GM18867 (cell line): ENCODE results near the gene SUDS3.

Experiments
- ATAC-seq: cut with Tn5 transposase; IDR thresholded peaks from one replicate; pipeline ENCODE4 v1.9.1; 2021; ENCODE audit warnings: mild to moderate bottlenecking, moderate library complexity; ENCODE audit not compliant: unreplicated experiment

SUDS3 gene

DNA sequence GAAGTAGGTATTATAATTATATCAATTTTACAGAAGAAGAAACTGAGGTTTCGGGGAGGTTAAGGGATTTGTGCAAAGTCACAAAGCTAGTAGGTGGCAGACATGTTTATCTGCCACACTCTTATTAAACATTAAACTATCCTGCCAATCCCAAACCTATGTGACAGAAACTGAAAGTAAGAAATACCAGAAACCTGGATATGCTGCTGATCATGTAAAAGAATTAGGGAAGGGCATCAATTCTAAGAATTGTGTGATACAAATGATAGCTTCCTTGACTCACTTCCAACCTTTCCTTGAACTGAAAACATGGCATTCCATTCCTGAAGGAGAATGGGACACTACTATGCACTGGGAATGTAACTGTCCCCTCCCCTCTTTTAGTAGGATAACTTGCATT is 20.5 kb upstream of the SUDS3 start:
- no peak for ATAC-seq

DNA sequence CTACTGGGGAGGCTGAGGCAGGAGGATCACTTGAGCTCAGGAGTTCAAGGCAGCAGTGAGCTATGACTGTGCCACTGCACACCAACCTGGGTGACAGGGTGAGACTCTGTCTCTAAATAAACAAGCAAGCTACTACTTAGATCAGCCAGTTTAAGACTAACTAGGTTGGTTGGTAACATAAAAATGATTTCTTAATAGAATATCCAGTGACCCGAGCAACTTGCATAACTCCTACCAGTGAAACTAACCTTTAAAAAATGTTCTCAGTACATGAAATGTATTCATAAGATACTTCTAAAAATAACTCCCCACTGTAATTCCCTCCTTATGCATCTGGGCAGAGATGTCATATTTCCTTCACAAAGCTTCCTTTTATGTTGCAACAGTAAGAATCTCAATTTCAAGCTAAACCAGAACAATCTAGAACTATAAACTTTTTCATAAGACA is 19.5 kb upstream of the SUDS3 start:
- no peak for ATAC-seq

DNA sequence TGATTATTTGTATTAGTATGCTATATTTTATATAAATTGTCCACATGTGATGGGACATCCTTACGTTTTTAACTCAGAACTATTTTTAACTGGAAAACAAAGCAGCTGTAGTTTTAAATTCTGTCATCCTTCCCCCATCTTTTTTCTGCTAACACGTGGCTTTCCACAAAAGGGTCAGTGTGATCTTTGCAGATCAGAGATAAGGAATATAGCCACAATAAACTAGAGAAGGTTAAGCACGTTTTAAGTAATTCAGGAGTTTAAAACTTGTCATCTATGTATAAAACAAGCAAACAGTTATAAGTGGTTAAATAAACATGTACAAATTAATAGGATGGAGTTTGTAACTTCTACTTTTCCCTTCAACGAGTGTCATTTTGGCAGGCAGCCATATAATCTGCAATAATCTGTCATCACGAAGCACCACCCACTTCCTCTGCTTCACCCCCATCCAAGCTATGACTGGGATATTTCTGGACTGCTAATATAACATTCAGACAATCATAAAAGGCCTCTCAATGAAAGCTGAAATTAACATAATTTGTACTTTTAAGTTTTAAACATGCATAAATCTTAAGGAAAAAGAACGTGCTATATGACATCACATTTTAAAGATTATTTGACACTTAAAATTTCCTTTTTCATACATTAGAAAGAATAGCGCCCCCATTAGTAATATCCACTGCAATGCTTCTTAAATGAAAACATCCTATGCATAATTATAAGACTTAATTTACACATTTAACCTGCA is 18.9 kb upstream of the SUDS3 start:
- peak; percentile 63 for ATAC-seq

- no peak for ATAC-seq
Observed at GRCh38 chr12:118358008-118358359, 18.4 kb upstream of the SUDS3 start.

DNA sequence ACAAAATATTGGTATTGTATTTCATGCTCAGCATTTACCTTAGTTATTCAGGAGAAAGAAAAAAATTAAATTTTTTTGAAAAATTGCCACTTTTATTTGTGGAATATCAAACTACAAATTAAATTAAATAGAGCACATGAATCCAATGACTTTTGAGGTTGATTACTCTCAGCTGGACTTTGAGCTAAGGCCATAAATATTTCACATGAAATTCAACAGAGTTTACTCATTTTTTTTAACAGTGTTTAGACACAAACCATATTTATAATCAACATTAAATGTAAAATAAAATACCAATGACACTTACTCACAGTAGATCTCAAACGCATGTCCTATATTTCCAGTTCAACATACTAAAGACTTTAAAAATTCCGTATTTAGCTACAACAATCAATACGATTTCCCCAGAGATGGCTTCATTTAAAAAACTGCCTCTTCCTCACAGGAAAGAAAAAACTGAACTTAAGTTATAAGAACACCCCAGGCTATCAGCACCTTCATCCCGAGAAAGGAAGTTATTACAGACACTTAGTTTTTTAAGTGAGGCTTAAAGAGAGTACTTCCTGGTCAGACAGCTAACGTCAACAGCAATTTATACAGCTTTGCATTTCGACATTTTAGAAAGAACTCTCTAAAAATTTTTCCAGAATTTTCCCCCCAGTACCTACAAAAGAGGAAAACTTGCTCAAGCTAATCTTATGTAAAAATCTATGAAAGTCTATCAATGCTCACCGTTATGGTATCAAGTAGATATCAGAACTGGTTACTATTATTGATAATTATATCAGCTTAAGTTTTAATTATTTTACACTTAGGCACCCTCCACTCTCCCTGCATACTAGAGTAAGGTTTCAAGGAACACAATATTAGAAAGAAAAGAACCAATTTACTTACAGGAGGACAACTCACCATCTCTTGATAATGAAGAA is 17.5 kb upstream of the SUDS3 start:
- no peak for ATAC-seq

DNA sequence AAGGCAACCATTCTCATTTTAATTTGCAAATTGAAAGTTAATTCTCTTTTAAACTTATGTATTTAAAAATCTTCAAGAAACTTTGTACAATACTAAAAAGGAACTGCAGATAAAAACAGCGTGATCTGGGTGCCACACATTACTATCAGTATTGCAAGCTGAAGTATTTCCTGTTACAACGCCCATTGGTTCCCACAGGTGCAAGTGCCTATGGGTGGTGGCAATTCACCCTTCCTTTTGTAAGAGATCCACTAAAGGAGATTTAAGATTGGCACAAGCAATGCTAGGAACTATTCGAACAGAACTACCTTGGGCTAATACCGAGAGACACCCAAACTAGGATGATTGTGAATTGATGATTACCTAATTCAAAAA is 16.8 kb upstream of the SUDS3 start:
- peak; percentile 49 for ATAC-seq

DNA sequence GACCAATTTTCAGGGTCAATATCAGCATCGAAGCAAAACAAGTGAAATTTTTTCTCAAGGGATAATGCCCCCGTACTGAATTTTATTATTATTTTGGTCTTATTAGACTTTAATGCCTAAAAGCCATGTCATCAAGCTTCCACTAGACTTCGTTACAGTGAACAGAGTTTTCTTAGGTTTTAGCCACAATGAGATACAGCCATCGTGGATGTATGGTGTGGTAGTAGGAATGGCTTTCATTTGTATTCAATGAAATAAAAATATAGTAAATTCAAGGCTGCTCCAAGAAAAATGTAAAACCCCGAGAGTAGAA is 15.3 kb upstream of the SUDS3 start:
- no peak for ATAC-seq

GRCh38 chr12:118361889-118362288 is 14.5 kb upstream of the SUDS3 start:
- no peak for ATAC-seq

DNA sequence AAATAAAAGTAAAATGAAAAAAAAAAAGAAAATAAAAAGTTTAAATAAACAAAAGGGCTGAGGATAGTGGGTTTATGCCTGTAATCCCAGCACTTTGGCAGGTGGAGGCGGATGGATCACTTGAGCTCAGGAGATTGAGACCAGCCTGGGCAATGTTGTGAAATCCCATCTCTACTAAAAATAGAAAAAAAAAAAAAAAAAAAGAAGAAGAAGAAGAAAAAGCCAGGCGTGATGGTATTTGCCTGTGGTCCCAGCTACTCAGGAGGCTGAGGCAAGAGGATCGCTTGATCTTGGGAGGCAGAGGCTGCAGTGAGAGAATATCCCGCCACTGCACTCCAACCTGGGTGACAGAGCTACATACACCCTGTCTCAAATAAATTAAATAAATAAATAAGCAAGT is 7.5 kb upstream of the SUDS3 start:
- no peak for ATAC-seq

DNA sequence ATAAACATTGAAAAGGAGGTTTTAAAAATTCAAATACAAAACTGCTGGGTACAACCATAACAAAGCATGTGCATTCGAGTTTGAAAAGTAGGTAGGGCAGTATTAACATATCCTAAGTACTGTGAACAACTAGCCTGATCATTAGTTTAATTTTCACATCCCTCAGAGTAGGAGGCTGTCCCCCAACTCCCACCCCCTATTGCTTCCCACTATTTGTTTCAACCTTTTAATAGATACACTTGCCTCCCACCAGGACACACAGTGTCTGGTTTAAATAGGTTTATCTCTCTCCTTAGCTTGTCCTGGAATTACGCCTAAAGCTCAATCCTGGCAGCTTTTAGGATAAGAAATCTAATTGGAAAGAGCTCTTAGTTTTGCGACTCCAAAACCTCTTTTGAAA is 5.8 kb upstream of the SUDS3 start:
- ATAC-seq = no peak

GRCh38 chr12:118371321-118372282 is 4.8 kb upstream of the SUDS3 start:
- no peak for ATAC-seq

- peak; percentile 79 for ATAC-seq
Observed at GRCh38 chr12:118372541-118373495, 3.5 kb upstream of the SUDS3 start, which contains the start of gene TAOK3. Gene TAOK3, minus strand, starts transcription at chr12:118372907. Its CDS starts 117,340 bp downstream, at chr12:118255567.

DNA sequence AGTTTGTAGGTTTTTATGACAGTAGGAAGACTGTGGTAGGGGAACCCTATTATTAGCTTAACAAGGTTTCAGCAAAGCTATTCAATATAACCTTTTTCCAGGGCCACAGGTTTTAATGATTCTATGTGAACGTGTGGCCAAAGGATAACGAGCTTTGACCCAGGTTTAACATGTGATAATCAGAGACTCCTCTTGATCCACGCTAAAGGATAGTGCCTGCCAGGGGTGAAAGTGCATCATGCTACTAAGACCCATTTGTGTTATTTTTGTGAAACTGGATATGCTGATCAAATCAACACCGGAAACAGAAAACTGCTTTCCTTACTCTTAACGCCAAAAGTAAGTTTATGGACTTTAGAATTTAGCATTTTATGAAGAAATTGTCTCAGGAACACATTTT is 2.7 kb upstream of the SUDS3 start:
- no peak for ATAC-seq

DNA sequence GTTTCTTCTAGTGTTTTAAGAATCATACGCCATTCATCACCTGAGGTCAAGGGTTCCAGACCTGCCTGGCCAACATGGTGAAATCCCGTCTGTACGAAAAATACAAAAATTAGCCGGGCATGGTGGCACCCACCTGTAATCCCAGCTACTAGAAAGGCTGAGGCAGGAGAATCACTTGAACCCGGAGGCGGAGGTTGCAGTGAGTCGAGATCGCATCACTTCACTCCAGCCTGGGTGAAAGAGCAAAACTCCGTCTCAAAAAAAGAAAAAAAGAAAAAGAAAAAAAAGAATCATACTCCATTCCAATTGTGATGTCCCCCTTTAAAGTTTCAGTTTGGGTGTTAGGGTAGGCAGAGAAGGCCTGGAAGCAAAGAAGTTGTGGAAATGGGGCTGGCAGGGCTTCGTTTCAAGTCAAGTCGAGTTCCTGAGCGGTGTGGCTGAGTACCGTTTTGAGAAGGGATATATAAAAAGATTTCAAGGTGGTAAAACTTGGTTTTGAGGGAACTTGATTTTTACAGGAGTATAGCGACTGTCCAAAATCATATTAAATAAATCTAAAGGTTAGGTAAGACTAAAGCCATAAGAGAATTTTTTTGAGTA is 2.1 kb upstream of the SUDS3 start:
- ATAC-seq = no peak

DNA sequence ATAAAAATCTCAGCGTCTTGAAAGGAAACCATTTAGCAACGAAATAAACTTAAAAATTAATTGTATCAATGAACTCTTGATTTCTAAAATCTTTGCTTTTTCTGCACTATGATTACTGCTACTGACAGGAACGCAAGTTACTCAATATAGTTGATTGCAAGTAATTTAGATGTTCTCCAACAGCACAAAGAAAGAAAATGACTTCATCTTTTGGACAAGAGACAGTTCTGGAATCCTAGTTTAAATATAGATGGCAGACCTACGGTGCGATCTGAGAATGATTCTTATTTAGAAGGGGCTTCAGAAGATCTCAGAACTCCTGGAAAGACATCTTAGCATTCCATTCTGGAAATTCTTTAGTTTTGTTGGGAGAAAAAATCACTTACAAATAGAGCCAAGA is 1.4 kb upstream of the SUDS3 start:
- no peak for ATAC-seq

DNA sequence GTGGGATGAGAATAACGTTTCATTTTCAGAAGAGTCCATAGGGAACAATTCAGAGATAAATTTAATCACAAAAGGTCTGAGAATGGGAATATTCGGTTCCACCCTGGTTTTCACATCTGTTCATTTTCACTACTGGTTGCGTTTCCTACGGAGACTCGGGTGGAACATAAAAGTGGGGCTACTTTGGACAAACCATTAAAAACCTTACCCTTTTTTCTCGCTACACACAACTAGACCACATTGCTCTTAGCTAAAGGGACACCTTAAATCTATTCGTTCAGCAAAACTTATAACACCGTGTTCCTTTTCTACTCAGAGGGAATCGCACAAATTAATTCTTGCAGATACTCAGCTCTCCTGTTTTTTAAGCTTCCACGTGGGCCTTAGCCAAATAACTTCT is 1.0 kb upstream of the SUDS3 start:
- ATAC-seq = no peak

DNA sequence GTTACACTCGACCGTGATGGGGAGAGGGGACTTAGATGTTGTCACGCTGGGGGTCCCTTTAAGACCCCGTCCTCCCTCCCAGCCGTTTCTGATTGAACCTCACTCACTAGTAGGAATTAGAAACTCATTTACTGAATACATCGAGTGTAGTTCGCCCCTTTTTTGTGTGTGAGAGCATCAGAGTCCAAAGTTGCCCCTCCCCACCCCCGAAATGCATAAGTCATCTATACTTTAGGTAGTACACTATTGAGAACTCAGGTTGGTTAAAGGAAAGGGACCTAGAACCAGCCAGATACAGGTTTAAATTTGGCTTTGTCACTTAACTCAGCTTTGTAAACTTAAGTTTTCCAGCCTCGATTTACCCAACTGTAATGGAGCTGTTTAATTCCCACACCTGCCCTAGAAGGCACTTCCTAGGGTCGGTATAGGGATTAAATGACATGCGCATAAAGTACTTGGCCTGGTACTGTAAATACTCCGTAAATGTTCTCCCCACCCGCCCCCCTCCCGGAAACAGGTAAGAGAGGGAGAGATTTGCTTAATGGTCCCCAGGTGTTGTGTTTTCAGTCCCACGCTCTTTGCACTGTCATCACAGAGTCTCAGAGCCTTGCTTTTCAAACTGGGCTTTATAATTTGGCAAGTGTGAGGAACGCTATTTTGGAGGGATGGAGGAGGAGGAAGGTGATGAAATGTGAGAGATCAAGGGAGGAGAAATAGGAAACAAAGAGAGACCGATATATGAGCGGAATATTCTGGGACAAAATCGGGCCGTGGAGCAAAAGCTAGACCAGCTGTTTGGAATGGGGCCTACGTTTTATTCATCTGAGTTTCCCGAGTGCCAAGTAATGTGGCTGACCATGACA is 897 bp downstream of the SUDS3 start:
- ATAC-seq = no peak

DNA sequence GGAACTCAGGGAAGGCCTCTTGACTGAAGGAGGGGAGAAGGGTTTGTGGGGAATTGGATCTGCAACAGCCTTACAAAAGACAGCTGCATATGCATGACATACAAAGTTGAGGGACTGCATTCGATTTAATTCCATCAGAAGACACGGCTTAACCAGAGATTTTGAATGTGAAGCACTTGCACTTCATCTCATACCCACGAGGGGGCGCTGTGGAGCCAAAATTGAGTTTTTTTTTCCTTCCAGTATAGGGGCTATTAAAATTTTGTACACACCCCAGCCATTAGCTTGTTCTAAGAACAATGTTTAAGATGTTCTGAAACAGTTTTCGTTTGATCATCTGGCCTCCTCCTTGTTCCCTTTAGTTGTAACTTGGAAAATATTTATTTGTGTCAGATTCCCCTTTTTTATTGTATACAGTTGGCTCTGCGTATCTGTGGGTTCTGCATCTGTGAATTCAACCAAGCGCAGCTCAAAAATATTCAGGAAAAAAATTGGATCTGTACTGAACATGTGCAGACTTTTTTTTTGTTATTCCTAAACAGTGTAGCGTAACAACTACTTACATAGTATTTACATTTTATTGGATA is 1.6 kb downstream of the SUDS3 start:
- ATAC-seq = no peak
